MG63 (cell line): ENCODE measurements around the gene CLSTN2. TPM values are rescaled to one million over a fixed set of nuclear protein-coding genes. Genes with fewer than 3 reads are reported as not detected.

Source experiments
- DNase-seq: peaks from one replicate; pipeline ENCODE4 v3.0.0-alpha.2; 2020
- H3K27me3 ChIP-seq: fragments of 250-450 bp; sonication (Bioruptor Pico); 2 replicates; pipeline ENCODE4 v1.5.1; 2020; ENCODE audit warnings: mild to moderate bottlenecking, moderate library complexity
- H3K36me3 ChIP-seq: fragments of 250-450 bp; sonication (Bioruptor Pico); 2 replicates; pipeline ENCODE4 v1.5.1; 2020; ENCODE audit warnings: mild to moderate bottlenecking, moderate library complexity
- H3K4me3 ChIP-seq: fragments of 250-450 bp; sonication (Bioruptor Pico); 2 replicates; pipeline ENCODE4 v1.5.1; 2020; ENCODE audit warnings: mild to moderate bottlenecking, moderate library complexity
- H3K9me3 ChIP-seq: fragments of 250-450 bp; sonication (Bioruptor Pico); 2 replicates; pipeline ENCODE4 v1.5.1; 2020; ENCODE audit warnings: mild to moderate bottlenecking, moderate library complexity
- total RNA-seq: library from RNA; depleted of rRNA; stranded (reverse); fragments of >200 nt; shearing (Covaris generic); gene quantifications from 2 replicates; pipeline ENCODE4 v1.2.3, GENCODE V29; 2014; ENCODE audit warnings: low replicate concordance

The CLSTN2 gene
- total RNA-seq, 1 experiment from 2014 or later: 1.7 TPM

DNA sequence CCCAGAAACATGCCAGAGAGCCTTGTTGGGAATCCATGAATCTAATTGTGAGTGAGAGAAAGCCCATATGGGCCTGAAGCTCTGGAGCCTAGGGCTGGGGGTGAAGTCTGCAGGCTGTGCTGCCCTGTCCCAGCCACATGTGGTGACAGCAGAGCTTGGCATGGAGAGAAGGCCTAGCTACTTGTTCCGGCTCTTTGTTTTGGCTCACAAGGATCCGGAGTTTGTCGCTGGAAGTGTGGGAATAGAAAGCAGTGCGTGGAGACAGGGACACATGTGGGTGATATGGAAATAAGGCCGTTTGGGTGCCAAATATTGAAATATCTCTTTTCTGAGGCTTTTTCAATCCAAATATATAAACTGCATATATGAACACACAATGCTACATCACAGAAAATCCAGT lies 78.2 kb downstream of the CLSTN2 start:
- Histone ChIP-seq H3K4me3 (no peak overlapping the region), H3K9me3 (no peaks in the 10 kb centered on the region), H3K36me3 (no peaks in the 10 kb centered on the region), H3K27me3 (no peaks in the 10 kb centered on the region)
- DNase-seq: no peak

DNA sequence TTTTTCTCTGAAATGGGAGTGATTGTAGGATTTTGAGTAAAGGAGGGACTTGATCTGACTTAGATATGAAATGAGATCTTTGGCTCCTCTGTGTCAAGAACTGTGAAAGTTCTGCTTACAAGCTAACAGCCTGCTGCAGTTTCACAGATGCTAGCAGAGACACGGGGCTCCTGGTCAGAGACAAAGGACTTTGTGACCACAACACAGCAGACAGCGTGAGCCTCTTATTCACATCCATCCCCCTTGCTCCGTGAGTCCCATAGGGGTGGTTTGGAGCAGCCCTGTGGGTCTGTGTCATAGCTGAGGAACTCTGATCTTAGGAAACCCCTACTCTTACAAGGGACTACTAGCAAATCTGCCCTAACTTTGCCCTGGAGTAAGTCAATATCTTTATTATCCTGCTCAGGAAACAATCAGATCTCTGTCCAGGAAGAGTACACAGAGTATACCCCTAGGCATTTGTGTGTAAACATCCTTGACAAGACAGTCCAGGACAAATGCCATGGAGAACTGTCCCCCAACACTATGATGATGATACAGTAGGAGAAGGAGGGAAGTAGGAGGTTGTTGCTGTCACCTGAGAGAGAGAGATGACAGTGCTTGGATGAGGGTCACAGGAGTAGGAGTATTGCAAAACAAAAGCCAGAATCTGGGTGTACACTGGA lies 80.0 kb downstream of the CLSTN2 start:
- H3K36me3 ChIP-seq: no peaks in the 10 kb centered on the region
- DNase-seq: no peak
- H3K9me3 ChIP-seq: no peaks in the 10 kb centered on the region
- H3K4me3 ChIP-seq: no peak overlapping the region
- H3K27me3 ChIP-seq: no peaks in the 10 kb centered on the region

DNA sequence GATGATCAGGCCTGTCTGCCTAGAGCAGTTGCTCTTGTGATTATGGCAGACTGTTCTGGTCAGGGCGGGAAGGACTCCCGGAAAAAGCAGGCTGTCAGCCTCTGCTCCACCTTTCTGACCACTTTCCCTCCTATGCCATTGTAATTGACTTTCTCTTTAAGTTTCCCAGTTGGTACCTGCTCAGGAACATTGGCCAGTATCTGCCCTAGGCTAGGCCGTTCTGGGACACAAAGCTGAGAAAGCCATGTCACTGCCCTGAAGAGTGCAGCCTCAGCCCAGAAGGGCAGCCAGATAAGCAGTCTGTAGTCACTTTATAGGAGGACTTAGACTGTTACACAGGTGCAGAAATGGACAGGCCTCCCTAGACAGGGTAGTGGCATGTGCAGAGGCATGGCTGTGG lies 80.8 kb downstream of the CLSTN2 start:
- Histone ChIP-seq H3K9me3 (no peaks in the 10 kb centered on the region), H3K27me3 (no peaks in the 10 kb centered on the region), H3K36me3 (no peaks in the 10 kb centered on the region), H3K4me3 (no peak overlapping the region)
- no peak for DNase-seq

DNA sequence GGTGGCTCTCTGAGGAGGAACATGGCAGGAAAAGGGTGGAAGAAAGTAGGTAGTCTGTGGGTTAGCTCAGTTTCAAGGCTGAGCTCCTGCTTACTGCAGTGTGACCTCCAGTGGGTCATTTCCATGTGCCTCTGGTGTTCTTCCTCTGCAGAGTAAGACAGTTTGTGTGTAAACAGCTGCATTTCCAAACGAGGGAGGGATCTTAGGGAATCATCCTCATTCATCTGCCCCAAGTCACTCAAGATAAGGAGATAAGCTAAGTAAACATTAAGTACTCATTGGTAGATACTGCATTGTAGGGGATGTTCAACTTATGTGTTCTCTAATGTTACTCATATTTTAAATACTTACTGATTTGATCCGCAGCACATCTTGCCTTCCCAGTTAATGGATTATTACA lies 83.6 kb downstream of the CLSTN2 start:
- Histone ChIP-seq H3K36me3 (no peaks in the 10 kb centered on the region), H3K27me3 (no peaks in the 10 kb centered on the region), H3K9me3 (no peaks in the 10 kb centered on the region), H3K4me3 (no peak overlapping the region)
- DNase-seq: no peak

DNA sequence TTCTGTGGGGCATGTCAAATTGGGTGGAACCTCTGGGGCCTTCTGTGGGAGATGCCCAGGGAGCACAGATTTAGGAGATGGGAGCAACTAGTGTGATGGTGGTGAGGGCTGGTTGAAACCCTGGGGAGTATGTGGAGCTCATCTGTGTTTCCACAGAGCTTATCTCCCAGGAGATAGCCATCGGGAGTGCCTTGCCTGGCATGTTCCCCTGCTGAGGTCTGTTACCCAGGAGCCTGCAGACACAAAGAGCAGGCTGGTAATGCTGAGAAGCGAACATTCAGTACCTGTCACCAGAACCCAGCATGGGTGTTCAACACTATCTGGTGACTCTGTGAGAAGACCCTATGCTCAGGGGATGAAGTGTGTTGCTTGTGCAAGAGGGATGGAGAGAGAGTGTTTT lies 85.0 kb downstream of the CLSTN2 start:
- Histone ChIP-seq H3K36me3 (no peaks in the 10 kb centered on the region), H3K4me3 (no peak overlapping the region), H3K9me3 (no peaks in the 10 kb centered on the region), H3K27me3 (no peaks in the 10 kb centered on the region)
- no peak for DNase-seq

DNA sequence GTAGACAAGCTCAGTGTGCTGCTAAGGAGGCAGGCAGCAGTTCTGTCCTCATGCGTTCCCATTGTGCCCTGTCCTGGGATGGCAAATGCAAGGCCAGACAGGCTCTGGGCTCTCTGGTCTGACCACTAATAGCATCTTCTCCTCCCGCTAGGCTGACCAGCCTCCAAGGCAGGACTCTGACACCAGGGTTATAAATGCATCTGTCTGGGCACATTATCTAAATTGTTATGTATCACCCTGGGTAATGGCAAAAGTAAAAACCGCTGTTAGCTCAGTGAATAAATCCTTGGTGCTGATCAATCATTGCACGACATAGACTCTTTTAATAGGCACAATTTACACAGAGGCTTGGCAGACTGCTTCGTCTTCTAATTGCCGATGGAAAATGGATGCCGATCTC lies 85.6 kb downstream of the CLSTN2 start:
- no peaks in the 10 kb centered on the region for H3K9me3 ChIP-seq
- no peak for DNase-seq
- no peaks in the 10 kb centered on the region for H3K36me3 ChIP-seq
- no peak overlapping the region for H3K4me3 ChIP-seq
- no peaks in the 10 kb centered on the region for H3K27me3 ChIP-seq

DNA sequence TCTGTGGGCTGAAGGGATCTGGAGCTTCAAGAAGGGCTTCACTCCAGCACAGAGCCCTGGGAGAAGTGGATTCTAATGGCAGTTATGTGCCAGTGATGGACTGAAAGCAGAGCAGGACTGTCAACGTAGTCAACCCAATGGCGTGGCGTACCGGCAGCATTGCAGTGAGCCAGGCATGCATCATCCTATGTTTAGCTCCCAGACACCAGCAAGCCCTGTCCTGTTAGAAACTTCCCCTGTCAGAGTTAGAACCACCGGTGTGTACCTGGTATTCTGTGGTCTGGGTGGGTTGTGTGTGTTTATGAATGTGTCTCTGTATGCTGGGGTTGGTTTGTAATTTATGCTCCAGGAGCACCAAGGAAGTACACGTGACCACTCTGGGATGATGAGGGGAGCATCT lies 86.3 kb downstream of the CLSTN2 start:
- H3K4me3 ChIP-seq: no peak overlapping the region
- no peak for DNase-seq
- H3K36me3 ChIP-seq: no peaks in the 10 kb centered on the region
- no peaks in the 10 kb centered on the region for H3K27me3 ChIP-seq
- H3K9me3 ChIP-seq: no peaks in the 10 kb centered on the region

DNA sequence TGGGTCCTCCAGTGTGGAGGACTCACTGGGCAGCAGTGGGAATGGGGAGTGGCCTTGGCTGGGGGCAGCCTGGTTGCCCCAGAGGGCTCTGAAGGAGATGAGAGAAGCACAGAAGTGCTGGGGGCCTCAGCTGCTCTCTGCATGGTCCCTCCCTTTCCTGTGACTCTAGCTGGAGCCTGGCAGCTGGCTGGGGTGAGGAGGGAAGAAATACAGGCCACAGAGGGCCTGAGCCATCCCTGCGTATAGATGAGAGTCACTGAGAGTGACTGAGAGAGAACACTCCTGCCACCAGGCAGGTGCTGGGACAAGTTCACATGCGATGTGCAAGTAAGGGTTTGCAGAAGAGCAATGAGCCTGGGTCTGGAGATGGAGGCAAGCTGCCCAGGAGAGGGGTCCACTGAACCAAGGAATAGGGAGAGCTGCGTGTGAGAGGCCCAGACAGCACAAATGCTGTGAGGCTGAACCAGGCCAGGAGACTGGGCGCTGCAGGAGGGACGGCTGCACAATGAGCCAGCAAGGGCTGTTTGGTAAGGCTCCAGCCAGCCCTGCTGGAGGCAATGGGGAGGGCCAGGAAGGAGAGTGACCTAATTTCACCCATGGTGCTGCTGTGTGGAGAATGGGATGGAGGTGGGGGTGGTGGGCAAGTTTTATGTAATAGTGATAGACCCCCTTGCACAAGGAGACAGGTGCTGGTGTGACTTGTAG lies 87.2 kb downstream of the CLSTN2 start:
- no peak overlapping the region for H3K4me3 ChIP-seq
- no peaks in the 10 kb centered on the region for H3K36me3 ChIP-seq
- H3K27me3 ChIP-seq: no peaks in the 10 kb centered on the region
- peak; percentile 81 for DNase-seq
- no peaks in the 10 kb centered on the region for H3K9me3 ChIP-seq

DNA sequence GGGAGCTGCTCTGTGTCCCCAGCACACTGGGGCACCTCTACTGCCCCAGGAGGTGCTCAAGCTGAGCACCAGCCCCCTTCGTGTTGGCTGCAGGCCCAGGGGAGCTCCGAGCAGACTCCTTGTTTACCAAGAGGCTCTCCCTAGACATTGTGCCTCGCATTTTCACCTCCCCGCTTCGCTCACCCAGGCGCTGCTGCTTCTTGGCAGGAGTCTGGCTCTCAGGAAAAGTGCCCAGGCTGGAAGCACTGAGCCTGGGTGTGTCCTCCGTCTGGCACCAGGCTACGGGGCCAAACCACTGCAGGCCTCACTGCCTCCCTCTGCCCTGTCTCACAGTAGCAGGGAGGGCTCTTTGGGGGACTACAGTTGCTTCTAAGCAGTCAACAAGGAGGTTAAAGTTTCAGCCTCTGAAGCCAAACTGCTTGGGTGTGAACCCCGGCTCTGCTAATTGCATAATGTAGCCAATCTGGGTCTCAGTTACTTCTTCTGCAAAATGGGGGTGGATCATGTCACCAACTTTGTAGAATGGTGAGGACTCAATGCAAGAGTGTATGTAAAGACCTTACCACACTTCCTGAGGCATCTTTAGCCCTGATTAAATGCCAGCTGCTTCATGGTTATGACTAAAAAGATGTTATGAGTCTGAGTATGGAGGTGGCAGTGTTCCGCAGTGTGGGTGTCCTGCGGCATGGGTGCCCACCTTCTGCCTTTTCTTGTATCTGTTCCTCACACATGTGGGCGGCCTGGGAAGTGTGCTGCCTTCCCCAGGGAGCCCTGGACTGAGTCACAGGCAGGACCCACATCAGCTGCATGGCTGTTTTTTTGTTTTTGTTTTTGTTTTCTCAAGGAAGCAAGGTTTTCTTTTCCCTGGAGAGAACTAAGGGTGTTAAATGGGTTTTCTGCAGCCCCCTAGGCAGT lies 88.9 kb downstream of the CLSTN2 start:
- Histone ChIP-seq H3K36me3 (no peaks in the 10 kb centered on the region), H3K9me3 (no peaks in the 10 kb centered on the region), H3K4me3 (no peak overlapping the region), H3K27me3 (no peaks in the 10 kb centered on the region)
- peak; percentile 94 for DNase-seq

DNA sequence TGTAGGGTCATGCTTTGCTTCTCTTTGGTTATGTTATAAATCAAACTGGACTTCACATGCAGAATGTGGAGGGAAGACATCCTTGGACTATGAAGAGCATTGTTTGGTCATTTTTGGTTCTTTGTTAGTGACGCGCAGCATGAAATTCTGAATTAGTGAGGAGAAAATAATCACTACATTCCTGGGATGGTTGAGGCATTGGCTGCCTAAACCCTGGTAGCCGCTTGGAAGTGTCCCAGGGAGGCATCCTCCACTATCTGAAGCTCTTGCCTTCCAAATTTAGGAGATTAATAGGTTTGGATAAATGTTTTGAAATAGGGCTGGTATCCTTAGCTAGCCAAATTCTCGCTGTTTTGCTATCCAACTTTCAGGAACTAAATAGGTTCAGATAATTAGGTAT lies 96.2 kb downstream of the CLSTN2 start:
- no peak overlapping the region for H3K4me3 ChIP-seq
- H3K9me3 ChIP-seq: no peaks in the 10 kb centered on the region
- peak; percentile 39 for DNase-seq
- peaks cover 4% of the 10 kb centered on the region for H3K27me3 ChIP-seq
- no peaks in the 10 kb centered on the region for H3K36me3 ChIP-seq

DNA sequence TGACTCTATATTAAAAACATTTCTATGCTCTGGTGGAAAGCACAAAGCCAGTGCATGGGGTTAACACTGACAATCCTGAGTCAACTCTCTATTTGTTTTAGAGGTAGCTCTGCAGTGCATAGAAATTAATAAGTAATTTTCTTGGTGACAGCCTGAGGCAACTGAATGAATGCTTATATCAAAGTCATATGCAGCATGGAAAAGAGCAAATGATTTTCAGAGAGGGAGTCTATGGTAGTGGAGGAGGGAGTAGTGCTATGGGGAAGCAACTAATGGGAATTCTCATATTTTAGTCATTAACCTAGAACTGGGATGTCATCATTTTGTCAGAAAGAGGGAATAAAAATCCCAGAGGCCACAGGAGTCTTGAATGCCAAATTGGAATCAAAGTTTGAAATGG lies 99.1 kb downstream of the CLSTN2 start:
- no peaks in the 10 kb centered on the region for H3K9me3 ChIP-seq
- H3K4me3 ChIP-seq: no peak overlapping the region
- DNase-seq: no peak
- peaks cover 6% of the 10 kb centered on the region for H3K27me3 ChIP-seq
- H3K36me3 ChIP-seq: no peaks in the 10 kb centered on the region

DNA sequence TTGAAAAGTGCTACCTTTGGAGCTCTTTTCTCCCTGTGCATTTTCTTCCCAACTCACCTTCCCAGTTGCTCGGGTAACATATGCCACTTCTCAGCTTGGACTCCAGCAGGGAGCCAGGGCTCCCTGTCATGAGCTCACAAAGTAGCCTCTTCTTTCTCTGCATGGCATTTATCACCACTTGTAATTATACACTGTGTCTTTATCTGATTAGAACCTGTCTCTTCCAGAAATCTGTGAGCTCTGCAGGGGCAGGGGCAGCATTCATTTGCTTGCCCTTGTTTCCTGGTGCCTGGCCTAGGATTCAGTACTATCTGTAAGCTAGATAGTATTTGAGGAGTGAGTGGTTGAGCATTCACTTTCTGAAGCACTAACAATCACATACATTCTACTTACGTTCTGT lies 100.9 kb downstream of the CLSTN2 start:
- no peak overlapping the region for H3K4me3 ChIP-seq
- no peaks in the 10 kb centered on the region for H3K36me3 ChIP-seq
- H3K27me3 ChIP-seq: peaks cover 6% of the 10 kb centered on the region
- no peak for DNase-seq
- no peaks in the 10 kb centered on the region for H3K9me3 ChIP-seq

DNA sequence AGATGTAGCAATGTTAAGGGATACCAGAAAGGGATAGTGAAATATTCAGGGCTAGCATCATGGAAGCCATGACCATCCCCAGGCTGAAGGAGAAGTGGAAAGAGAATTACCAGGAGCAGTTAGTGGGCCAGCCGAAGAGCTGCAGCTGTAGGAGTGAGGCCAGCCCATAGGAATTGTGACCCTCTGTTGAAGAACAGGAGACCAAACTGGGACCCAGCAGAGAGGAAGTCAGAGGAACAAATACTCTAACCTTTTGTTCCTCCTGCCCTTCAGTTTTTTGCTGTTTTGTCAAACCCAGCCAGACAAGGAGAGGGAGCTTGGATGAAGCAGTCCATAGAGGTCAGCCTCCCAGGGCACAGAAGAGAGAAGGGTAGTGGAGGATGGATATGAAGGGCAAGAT lies 115.4 kb downstream of the CLSTN2 start:
- Histone ChIP-seq H3K27me3 (no peaks in the 10 kb centered on the region; the same call in none of the 2 replicates), H3K4me3 (no peak overlapping the region), H3K36me3 (no peaks in the 10 kb centered on the region), H3K9me3 (no peaks in the 10 kb centered on the region)
- no peak for DNase-seq

DNA sequence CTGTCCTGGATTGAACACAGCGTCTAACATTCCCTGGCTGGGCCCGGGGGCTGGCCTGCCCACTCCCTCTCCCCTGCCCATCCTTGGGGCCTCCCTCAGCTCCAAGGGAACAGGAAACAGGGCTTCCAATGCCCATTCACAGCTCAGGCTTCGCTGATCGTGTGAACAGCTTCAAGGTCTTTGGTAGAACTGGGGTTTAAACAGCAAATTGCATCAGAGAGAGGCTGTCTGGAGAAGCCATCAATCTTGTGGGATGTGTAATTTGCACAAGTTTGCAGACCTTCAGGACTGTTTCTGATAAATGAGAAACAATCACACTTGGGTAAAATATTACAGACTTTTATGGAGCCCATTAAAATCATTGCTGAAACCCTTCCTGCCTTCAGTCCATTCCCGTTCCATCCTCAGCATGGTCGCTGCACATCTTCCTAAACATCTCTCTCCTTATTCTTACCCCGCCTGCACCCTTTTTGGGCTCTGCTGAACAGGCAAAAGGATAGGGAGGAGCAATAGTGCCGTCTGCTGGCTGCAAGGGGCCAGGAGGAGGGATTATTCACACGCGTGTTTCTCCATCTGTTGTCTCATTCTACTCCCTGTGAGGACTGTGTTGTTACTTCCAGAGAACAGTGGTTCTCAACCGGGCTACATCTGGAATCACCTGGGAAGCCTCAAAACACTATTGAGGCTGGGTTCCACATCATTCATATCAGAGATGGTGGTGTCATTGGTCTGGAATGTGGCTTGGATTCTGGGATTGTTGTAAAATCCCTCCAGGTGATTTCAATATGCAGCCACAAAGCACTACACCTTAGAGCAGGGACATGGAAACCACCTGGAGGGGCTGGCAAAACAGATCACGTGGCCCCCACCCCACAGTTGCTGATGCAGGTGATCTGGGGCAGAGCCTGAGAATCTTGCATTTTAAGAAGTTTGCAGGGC lies 116.3 kb downstream of the CLSTN2 start:
- peak; percentile 36 for DNase-seq
- Histone ChIP-seq H3K9me3 (no peaks in the 10 kb centered on the region), H3K27me3 (no peaks in the 10 kb centered on the region; the same call in none of the 2 replicates), H3K36me3 (no peaks in the 10 kb centered on the region), H3K4me3 (no peak overlapping the region)

DNA sequence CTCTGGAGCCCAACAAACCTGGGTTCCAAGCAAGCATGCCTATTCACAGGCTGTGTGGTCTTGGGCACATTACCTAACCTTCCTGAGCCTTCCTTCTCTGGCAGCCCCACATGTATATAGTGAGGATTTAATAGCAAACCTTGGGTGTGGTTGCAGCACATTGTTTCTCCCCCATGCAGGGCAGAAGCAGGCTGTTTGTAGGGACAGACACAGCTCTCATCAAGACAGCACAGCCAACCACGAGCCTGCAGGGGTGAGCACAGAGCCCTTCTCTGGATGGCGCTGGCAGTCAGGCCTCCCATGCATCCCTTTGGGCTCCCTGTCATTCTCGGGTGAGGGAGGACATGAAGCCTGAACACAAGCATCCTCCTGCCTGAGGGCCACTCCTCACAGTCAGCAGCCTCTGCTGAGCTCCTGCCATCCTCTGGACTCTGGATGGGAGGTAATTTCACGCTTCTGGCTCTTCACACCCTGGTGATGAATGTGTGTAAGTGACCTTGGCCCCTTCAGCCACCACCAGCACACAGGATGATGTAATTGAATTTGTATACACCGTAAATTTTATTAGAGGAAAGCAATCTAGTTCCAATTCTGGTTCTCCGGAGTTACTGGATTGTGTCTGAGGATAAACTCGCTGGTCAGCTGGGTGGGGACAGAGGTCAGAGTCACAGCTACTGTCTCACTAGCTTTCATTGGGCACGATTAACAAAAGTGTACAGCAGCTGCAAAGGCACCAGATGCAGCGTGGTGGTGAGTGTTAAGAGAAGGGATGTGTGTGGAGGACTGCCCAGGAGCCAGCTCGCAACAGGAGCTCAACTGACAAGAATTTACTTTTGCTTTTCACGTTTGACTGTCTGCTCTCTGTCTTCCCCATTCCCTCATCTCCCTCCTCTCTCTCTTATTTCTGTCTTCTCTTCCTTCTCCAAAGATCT lies 118.1 kb downstream of the CLSTN2 start:
- no peak for DNase-seq
- no peaks in the 10 kb centered on the region for H3K9me3 ChIP-seq
- H3K27me3 ChIP-seq: peaks cover 1% of the 10 kb centered on the region; the same call in 1 of the 2 replicates
- no peak overlapping the region for H3K4me3 ChIP-seq
- H3K36me3 ChIP-seq: no peaks in the 10 kb centered on the region
